Neuron (in vitro differentiated cells): ENCODE data around the gene ETV6.

ENCODE experiments used
- H2AFZ ChIP-seq: one replicate; pipeline ENCODE4 v1.6.1; 2013; ENCODE audit warnings: low read depth, mild to moderate bottlenecking, inconsistent platforms, low read length, moderate library complexity
- H3K27me3 ChIP-seq: one replicate; pipeline ENCODE4 v1.6.1; 2013; ENCODE audit warnings: low read length; ENCODE audit not compliant: insufficient read depth
- H3K36me3 ChIP-seq: one replicate; pipeline ENCODE4 v1.6.1; 2013; ENCODE audit warnings: low read length; ENCODE audit not compliant: insufficient read depth
- H3K4me1 ChIP-seq: one replicate; pipeline ENCODE4 v1.6.1; 2013; ENCODE audit warnings: low read length; ENCODE audit not compliant: insufficient read depth
- H3K4me3 ChIP-seq: 2 replicates; pipeline ENCODE4 v1.5.1; 2013; ENCODE audit warnings: mild to moderate bottlenecking, low read length, moderate library complexity
- H3K9me3 ChIP-seq: one replicate; pipeline ENCODE4 v1.6.1; 2013; ENCODE audit warnings: low read length

Gene ETV6

DNA sequence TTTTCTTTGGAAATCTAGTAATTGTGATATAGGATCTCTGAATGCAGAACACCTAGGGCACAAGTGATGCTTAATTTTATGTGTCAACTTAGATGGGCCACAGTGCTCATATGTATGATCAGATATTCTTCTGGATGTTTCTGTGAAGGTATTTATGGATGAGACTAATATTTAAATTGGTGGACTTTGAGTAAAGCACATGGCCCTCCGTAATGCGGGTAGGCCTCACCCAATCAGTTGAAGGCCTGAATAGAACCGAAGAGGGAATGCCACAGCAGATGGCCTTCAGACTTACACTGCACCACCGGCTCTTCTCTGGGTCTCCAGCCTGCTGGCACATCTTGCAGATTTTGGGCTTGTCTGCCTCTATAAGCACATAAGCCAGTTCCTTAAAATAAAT, 60.0 kb downstream of the ETV6 start:
- Histone ChIP-seq H2AFZ (no peak overlapping the region), H3K27me3 (no peaks in the 10 kb centered on the region), H3K4me1 (peaks cover 6% of the 10 kb centered on the region), H3K36me3 (no peaks in the 10 kb centered on the region), H3K9me3 (peaks cover under 1% of the 10 kb centered on the region), H3K4me3 (no peak overlapping the region)

DNA sequence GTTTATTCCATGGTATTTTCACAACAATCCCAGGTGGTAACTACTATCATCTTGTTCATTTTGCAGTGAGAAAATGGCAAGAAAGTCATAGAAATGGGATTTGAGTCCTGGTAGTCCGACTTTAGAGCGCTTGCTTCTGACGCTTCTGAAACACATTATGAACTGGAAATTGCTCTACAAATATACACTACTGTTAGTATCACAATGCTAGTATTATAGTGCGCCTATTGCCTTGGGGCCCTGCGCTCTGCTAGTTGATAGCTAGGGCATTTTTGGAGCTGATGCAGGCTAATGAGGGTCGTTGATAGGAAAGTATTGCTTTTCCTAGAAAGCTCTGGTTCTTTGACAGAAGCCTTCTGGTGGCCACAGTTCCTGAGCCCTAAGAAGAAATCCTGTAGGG, 61.0 kb downstream of the ETV6 start:
- no peaks in the 10 kb centered on the region for H3K27me3 ChIP-seq
- peaks cover 3% of the 10 kb centered on the region for H3K9me3 ChIP-seq
- peaks cover 6% of the 10 kb centered on the region for H3K4me1 ChIP-seq
- no peaks in the 10 kb centered on the region for H3K36me3 ChIP-seq
- H3K4me3 ChIP-seq, result no peak overlapping the region
- no peak overlapping the region for H2AFZ ChIP-seq

DNA sequence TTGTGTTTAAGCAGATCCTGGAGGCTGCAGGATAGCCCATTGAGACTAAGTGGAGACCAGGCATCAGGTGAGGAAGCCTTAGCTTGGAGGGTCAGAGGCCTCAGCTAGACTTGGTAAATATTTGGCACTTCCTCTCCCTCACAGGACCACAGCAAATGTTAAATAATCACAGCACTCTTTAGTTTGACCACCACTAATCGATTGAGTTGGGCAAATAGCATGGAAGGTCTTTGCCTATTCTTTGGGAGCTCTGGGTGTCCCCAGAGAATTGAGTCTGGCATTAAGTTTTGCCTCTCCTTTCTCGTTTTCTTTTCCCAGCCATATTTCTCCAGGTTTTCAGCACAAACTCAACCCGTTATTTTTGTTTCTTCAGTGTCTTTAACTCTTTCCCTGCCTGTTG, 61.4 kb downstream of the ETV6 start:
- Histone ChIP-seq H3K4me3 (no peak overlapping the region), H3K4me1 (peaks cover 2% of the 10 kb centered on the region), H2AFZ (no peak overlapping the region), H3K36me3 (no peaks in the 10 kb centered on the region), H3K9me3 (peaks cover 3% of the 10 kb centered on the region), H3K27me3 (no peaks in the 10 kb centered on the region)

DNA sequence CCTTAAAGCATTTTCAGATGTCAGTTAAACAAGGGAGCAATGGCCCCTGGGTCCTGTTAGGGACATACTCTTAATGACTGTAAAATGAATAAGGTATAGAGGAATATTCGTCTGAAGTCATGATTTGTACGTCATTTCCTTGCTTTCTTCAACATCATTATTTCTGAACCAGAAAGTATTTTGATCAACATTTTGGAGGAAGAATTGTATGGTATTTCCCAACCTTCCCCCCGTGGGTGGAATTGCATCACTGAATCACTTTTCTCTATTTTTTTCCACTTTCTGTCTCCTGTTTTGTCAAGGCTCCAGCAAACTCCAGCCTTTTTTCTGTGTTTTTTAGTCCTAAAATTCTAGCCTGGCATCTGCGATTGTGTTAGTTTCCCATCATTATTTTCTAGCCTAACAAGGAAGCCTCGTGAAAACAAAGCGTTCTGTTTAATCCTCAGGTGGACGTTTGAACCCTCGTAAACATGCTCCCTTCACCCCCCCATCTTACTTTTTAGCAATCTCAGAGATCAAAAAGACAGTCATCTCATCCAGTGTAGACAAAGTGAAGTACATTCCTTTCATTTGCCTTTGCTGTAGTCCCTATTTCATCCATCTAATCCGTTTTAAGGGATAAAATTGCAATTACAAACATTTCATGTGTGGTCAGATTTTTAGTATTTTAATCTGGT, 62.3 kb downstream of the ETV6 start:
- Histone ChIP-seq H3K36me3 (no peaks in the 10 kb centered on the region), H2AFZ (no peak overlapping the region), H3K9me3 (peaks cover 3% of the 10 kb centered on the region), H3K4me1 (peaks cover 2% of the 10 kb centered on the region), H3K4me3 (no peak overlapping the region), H3K27me3 (no peaks in the 10 kb centered on the region)

DNA sequence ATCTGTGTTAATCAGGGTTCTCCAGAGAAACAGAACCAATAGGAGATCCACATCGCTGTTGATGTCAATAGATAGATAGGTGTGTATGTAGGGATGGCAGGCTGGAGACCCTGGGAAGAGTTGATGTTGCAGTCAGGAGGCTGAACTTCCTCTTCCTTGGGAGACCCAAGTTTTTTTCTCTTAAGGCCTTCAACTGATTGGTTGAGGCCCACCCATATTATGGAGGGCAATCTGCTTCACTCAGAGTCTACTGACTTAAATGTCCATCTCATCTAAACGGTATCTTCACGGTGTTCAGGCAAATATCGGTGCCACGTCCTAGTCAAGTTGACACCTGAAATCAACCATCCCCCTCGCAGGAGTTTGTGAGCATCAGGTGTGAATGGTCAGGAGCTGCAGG, 63.0 kb downstream of the ETV6 start:
- Histone ChIP-seq H3K4me1 (peaks cover 9% of the 10 kb centered on the region), H3K4me3 (no peak overlapping the region), H3K9me3 (peaks cover 3% of the 10 kb centered on the region), H3K36me3 (no peaks in the 10 kb centered on the region), H2AFZ (no peak overlapping the region), H3K27me3 (no peaks in the 10 kb centered on the region)

DNA sequence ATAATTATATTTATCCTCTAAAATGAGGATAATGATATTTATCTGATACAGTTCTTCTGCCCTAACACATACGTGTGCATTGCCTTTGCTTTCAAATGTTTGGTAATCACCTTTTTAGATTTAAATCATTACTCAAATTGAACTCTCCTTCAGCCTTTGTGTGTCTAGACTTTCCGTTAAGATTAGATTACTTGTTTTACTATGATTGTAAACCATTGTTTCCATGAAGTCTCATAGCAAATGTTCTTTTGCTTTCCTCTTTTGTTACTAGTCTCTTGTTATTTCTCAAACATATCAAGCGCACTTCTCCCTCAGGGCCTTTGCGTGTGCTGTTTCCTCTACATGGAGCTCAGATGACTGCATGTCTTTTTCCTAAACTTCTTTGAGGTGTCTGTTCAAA, 63.7 kb downstream of the ETV6 start:
- H3K9me3 ChIP-seq, result peaks cover 3% of the 10 kb centered on the region
- H3K36me3 ChIP-seq, result no peaks in the 10 kb centered on the region
- H3K4me1 ChIP-seq, result peaks cover 13% of the 10 kb centered on the region
- no peaks in the 10 kb centered on the region for H3K27me3 ChIP-seq
- no peak overlapping the region for H2AFZ ChIP-seq
- no peak overlapping the region for H3K4me3 ChIP-seq

DNA sequence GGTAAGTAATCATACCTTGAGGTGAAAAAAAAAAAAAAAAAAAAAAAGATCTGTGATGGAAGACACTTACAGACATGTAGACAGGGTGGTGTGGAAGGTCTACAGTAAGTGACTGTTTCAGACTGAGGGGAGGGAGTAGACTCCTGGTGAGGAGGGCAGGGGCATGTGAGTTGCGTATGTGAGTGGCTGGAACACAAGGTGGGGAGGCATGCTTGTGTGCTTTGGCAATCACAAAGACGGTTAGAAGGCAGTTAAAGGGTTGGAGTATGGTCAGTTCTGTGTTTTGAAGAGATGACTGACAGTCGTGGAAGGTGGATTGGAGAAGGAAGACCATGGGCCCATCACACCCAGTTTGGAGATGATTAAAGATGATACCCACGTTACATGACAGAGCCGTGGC, 65.2 kb downstream of the ETV6 start:
- Histone ChIP-seq H3K27me3 (no peaks in the 10 kb centered on the region), H3K36me3 (no peaks in the 10 kb centered on the region), H3K4me3 (no peak overlapping the region), H3K4me1 (peaks cover 13% of the 10 kb centered on the region), H3K9me3 (peaks cover 3% of the 10 kb centered on the region), H2AFZ (no peak overlapping the region)

DNA sequence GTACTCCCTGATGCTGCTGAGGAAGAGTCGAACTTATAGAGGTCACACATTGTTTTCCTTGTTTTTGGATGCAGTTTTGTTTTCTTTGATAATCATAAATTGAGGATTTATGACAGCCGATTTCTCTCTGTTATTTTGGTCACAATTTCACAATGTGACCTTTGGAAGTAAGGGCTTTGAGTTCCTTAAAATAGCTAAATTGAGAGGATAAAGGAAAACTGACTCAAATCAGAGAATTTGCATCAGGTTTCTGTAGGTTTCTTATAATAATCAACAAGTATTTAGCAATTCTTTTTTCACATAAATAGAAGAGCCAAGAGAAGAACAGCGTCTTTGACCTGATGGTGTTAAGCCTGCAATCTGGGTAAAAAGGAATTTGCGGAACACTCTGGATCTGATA, 66.1 kb downstream of the ETV6 start:
- no peak overlapping the region for H2AFZ ChIP-seq
- no peak overlapping the region for H3K4me3 ChIP-seq
- H3K27me3 ChIP-seq, result no peaks in the 10 kb centered on the region
- peaks cover 3% of the 10 kb centered on the region for H3K9me3 ChIP-seq
- H3K36me3 ChIP-seq, result no peaks in the 10 kb centered on the region
- peaks cover 13% of the 10 kb centered on the region for H3K4me1 ChIP-seq

DNA sequence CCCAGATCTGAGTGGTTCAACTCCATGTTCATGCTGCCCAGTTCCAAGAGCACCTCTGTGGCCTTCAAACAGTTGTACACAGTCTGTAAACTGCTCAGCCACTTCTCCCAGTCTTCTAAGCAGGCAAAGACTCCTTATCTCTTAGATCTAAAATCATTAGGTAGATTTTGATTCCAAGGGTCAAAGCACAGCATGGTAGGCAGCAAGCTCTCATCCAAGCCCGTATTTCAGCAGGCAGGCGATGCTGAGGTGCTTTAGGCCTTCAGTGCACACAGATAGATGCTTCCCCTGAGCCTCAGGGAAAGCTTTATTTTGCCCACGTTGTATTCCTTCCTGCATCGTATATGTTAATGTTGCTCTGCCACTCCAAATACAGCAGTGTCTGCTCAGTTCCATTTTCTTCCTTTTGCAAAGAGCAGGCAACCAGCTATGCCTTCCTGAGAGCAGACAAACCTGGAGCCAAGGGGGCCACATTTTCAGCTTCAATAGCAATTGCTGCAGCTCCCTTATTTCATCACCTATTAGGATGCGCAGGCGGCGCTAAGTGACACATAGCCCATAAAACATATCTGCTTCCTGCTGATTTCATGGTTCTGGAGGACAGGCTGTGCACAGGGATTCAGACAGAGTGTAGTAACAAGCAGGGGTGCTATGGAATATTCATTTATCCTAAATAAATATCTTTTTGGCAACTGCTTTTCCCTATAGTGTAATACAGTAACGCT, 67.5 kb downstream of the ETV6 start:
- Histone ChIP-seq H3K36me3 (no peaks in the 10 kb centered on the region), H3K9me3 (peaks cover 3% of the 10 kb centered on the region), H3K4me1 (peaks cover 13% of the 10 kb centered on the region), H3K27me3 (no peaks in the 10 kb centered on the region), H2AFZ (no peak overlapping the region), H3K4me3 (no peak overlapping the region)

DNA sequence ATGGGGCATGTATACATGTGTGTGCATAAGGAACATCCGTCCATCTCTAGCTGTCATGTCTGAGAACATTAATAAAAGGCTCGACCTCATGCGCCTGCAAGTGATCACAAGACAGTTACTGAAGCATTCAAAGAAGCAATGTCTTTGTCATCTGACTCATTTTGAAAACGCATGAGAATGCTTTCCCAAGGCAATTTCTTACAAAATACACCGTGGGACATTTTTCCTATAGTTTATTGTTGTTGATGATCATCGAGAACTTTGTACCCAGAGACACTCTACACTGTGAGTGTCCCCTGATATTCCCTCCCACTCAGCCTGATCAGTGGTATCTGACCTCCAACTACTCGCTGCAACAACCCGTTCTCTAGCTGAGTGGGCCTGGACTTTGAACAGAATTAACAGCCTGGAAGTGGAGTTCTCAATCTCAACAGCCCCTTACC, 68.1 kb downstream of the ETV6 start:
- Histone ChIP-seq H3K4me1 (peaks cover 13% of the 10 kb centered on the region), H2AFZ (no peak overlapping the region), H3K9me3 (peaks cover 3% of the 10 kb centered on the region), H3K36me3 (no peaks in the 10 kb centered on the region), H3K27me3 (no peaks in the 10 kb centered on the region), H3K4me3 (no peak overlapping the region)

DNA sequence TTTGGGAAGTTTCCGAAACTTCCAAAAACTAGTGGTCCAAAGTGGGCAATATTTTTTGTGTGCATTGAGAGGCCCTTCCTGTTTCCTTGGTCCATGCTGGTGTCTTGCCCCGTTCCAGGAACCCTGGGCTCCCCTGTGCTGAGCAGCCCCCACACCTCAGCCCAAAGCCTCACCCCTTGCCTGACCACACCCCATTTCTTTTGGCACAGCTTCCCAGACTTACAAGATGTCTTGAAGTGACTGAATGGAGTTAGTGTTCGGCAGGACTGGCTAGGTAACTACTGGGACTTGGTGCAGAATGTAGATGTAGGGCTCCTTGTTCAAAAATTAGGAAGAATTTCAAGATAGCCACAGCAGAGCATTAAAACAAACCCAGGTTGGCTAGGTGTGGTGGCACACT, 68.6 kb downstream of the ETV6 start:
- Histone ChIP-seq H3K4me3 (no peak overlapping the region), H3K4me1 (peaks cover 13% of the 10 kb centered on the region), H3K27me3 (no peaks in the 10 kb centered on the region), H2AFZ (no peak overlapping the region), H3K36me3 (no peaks in the 10 kb centered on the region), H3K9me3 (peaks cover 3% of the 10 kb centered on the region)

DNA sequence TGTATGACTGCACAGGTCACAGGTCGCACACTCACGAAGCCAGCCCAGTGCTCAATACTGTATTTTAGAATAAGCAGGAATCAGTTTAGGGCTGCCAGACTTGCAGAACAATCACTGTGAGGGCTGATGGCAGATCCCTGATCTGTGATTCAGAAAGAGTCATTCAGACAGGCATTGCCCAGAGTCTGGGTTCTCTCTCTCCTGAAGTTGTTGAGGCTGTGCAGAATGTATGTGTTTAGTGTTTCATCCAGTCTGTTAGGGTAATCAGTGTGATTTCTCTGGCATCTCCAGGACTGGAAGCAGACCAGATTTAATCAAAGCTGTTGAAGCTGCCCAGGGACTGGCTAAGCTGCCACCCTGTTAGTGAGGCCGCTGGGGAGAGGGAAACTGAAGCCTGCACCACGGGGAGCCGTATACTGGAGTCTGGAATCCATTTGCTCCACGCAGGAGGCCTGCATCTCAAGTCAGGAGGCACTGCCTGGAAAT, 69.3 kb downstream of the ETV6 start:
- Histone ChIP-seq H3K27me3 (no peaks in the 10 kb centered on the region), H3K4me3 (no peak overlapping the region), H3K4me1 (peaks cover 13% of the 10 kb centered on the region), H3K9me3 (peaks cover 3% of the 10 kb centered on the region), H2AFZ (no peak overlapping the region), H3K36me3 (no peaks in the 10 kb centered on the region)

DNA sequence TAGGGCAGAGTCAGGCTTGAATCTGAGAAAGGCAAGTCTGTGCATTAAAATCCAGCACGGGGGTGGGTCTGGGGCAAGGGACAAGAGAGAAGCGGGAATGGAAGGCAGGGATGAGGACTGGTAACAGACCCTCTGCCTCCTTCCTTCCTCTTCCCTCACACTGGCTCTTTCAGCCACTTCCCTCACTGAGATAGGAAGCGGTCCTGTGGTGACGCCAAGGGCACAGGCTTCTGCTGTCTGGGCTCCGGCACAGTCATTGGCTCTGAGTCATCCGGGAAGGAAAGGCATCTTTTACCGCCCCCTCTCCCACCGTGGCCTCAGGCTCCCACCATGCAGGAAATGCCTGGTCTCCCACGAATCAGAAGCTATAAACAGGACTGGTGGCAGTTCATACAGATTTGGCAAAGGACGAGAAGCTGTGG, 70.2 kb downstream of the ETV6 start:
- Histone ChIP-seq H2AFZ (no peak overlapping the region), H3K4me1 (peaks cover 13% of the 10 kb centered on the region), H3K36me3 (no peaks in the 10 kb centered on the region), H3K9me3 (peaks cover under 1% of the 10 kb centered on the region), H3K4me3 (no peak overlapping the region), H3K27me3 (no peaks in the 10 kb centered on the region)
